WTC11 (cell line): ENCODE measurements around the gene PPP3R1.

ENCODE experiments used
- AFF4 ChIP-seq: sonication (generic); formaldehyde crosslinking; IDR thresholded peaks from 2 replicates; pipeline ENCODE4 v1.8.1; 2023; ENCODE audit warnings: mild to moderate bottlenecking, missing genetic modification reagents, borderline replicate concordance
- CTCF ChIP-seq: fragments of 200-600 bp; IDR thresholded peaks from 2 replicates; pipeline ENCODE4 v1.8.0; 2022; ENCODE audit warnings: antibody characterized with exemption
- IRF2 ChIP-seq: sonication (generic); formaldehyde crosslinking; IDR thresholded peaks from 2 replicates; pipeline ENCODE4 v1.8.0; 2022; ENCODE audit warnings: low read depth, missing genetic modification reagents, borderline replicate concordance
- SP1 ChIP-seq: sonication (generic); formaldehyde crosslinking; conservative IDR thresholded peaks from 2 replicates; pipeline ENCODE4 v1.8.1; 2022; ENCODE audit warnings: missing genetic modification reagents
- TEAD4 ChIP-seq: sonication (generic); formaldehyde crosslinking; IDR thresholded peaks from 2 replicates; pipeline ENCODE4 v1.8.0; 2022; ENCODE audit warnings: mild to moderate bottlenecking, missing genetic modification reagents
- USF2 ChIP-seq: sonication (generic); formaldehyde crosslinking; IDR thresholded peaks from 2 replicates; pipeline ENCODE4 v1.8.1; 2023; ENCODE audit warnings: mild to moderate bottlenecking, missing genetic modification reagents, moderate library complexity
- ZBTB21 ChIP-seq: sonication (generic); formaldehyde crosslinking; IDR thresholded peaks from 2 replicates; pipeline ENCODE4 v1.8.1; 2023; ENCODE audit warnings: mild to moderate bottlenecking, missing genetic modification reagents, borderline replicate concordance
- ZNF121 ChIP-seq: sonication (generic); formaldehyde crosslinking; IDR thresholded peaks from 2 replicates; pipeline ENCODE4 v1.8.0; 2023; ENCODE audit warnings: missing genetic modification reagents
- ZNF317 ChIP-seq: sonication (generic); formaldehyde crosslinking; IDR thresholded peaks from 2 replicates; pipeline ENCODE4 v1.8.1; 2023; ENCODE audit warnings: low read depth, mild to moderate bottlenecking, moderate library complexity, missing genetic modification reagents, borderline replicate concordance
- ZNF423 ChIP-seq: fragments of 250-450 bp; sonication (Bioruptor Pico); IDR thresholded peaks from 2 replicates; pipeline ENCODE4 v2.1.2; 2022; ENCODE audit warnings: mild to moderate bottlenecking, moderate library complexity
- TF ChIP-seq, protein P1 (sequence below): sonication (generic); formaldehyde crosslinking; IDR thresholded peaks from 2 replicates; pipeline ENCODE4 v1.8.0; 2023; ENCODE audit warnings: missing genetic modification reagents, mild to moderate bottlenecking, borderline replicate concordance
- TF ChIP-seq, protein P2 (sequence below): sonication (generic); formaldehyde crosslinking; conservative IDR thresholded peaks from 2 replicates; pipeline ENCODE4 v1.8.1; 2022; ENCODE audit warnings: mild to moderate bottlenecking, missing genetic modification reagents
- TF ChIP-seq, protein P3 (sequence below): sonication (generic); formaldehyde crosslinking; IDR thresholded peaks from 2 replicates; pipeline ENCODE4 v1.8.1; 2022; ENCODE audit warnings: mild to moderate bottlenecking, missing genetic modification reagents, moderate library complexity, borderline replicate concordance
- TF ChIP-seq, protein P4 (sequence below): sonication (generic); formaldehyde crosslinking; IDR thresholded peaks from 2 replicates; pipeline ENCODE4 v1.8.0; 2022; ENCODE audit warnings: mild to moderate bottlenecking, missing genetic modification reagents

DNA sequence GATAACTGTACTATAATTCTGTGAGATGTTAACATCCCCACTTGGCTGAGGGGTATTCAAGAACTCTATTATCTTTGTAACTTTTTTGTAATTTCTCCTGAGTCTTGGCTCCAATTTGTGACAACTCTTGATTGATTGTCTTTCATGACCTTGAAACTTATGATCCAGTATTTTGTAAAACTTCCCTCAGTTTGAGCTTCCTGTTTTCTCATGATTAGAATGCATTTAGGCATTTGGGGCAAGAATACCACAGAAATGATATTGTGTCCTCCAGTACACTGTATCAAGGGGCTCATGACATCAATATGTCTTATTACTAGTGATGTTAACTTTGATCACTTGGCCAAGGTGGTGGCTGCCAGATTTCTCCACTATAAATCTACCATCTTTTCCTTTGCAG lies 57.2 kb downstream of the PPP3R1 start:
- TF ChIP-seq IRF2 (CRISPR knock-in tag): no peak
- TF ChIP-seq ZBTB21 (CRISPR knock-in tag): no peak
- no peak for TF ChIP-seq CTCF
- TF ChIP-seq, protein P1, sequence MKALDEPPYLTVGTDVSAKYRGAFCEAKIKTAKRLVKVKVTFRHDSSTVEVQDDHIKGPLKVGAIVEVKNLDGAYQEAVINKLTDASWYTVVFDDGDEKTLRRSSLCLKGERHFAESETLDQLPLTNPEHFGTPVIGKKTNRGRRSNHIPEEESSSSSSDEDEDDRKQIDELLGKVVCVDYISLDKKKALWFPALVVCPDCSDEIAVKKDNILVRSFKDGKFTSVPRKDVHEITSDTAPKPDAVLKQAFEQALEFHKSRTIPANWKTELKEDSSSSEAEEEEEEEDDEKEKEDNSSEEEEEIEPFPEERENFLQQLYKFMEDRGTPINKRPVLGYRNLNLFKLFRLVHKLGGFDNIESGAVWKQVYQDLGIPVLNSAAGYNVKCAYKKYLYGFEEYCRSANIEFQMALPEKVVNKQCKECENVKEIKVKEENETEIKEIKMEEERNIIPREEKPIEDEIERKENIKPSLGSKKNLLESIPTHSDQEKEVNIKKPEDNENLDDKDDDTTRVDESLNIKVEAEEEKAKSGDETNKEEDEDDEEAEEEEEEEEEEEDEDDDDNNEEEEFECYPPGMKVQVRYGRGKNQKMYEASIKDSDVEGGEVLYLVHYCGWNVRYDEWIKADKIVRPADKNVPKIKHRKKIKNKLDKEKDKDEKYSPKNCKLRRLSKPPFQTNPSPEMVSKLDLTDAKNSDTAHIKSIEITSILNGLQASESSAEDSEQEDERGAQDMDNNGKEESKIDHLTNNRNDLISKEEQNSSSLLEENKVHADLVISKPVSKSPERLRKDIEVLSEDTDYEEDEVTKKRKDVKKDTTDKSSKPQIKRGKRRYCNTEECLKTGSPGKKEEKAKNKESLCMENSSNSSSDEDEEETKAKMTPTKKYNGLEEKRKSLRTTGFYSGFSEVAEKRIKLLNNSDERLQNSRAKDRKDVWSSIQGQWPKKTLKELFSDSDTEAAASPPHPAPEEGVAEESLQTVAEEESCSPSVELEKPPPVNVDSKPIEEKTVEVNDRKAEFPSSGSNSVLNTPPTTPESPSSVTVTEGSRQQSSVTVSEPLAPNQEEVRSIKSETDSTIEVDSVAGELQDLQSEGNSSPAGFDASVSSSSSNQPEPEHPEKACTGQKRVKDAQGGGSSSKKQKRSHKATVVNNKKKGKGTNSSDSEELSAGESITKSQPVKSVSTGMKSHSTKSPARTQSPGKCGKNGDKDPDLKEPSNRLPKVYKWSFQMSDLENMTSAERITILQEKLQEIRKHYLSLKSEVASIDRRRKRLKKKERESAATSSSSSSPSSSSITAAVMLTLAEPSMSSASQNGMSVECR (CRISPR knock-in tag): no peak
- no peak for TF ChIP-seq ZNF423 (CRISPR knock-in tag)
- TF ChIP-seq, protein P2, sequence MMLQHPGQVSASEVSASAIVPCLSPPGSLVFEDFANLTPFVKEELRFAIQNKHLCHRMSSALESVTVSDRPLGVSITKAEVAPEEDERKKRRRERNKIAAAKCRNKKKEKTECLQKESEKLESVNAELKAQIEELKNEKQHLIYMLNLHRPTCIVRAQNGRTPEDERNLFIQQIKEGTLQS (CRISPR knock-in tag): no peak
- TF ChIP-seq TEAD4 (CRISPR knock-in tag): no peak
- no peak for TF ChIP-seq AFF4 (CRISPR knock-in tag)
- TF ChIP-seq ZNF121 (CRISPR knock-in tag): no peak
- TF ChIP-seq, protein P3, sequence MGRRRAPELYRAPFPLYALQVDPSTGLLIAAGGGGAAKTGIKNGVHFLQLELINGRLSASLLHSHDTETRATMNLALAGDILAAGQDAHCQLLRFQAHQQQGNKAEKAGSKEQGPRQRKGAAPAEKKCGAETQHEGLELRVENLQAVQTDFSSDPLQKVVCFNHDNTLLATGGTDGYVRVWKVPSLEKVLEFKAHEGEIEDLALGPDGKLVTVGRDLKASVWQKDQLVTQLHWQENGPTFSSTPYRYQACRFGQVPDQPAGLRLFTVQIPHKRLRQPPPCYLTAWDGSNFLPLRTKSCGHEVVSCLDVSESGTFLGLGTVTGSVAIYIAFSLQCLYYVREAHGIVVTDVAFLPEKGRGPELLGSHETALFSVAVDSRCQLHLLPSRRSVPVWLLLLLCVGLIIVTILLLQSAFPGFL: no peak
- no peak for TF ChIP-seq SP1
- TF ChIP-seq USF2: no peak
- TF ChIP-seq, protein P4, sequence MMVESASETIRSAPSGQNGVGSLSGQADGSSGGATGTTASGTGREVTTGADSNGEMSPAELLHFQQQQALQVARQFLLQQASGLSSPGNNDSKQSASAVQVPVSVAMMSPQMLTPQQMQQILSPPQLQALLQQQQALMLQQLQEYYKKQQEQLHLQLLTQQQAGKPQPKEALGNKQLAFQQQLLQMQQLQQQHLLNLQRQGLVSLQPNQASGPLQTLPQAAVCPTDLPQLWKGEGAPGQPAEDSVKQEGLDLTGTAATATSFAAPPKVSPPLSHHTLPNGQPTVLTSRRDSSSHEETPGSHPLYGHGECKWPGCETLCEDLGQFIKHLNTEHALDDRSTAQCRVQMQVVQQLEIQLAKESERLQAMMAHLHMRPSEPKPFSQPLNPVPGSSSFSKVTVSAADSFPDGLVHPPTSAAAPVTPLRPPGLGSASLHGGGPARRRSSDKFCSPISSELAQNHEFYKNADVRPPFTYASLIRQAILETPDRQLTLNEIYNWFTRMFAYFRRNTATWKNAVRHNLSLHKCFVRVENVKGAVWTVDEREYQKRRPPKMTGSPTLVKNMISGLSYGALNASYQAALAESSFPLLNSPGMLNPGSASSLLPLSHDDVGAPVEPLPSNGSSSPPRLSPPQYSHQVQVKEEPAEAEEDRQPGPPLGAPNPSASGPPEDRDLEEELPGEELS (CRISPR knock-in tag): no peak
- no peak for TF ChIP-seq ZNF317 (CRISPR knock-in tag)
